ENCODE results near the gene GPR152.
"Not testable (repeated sequence)": the region's sequence is repeated elsewhere in the genome, so short reads cannot be mapped to it uniquely, and the experiment has no call there.

Gene GPR152

DNA sequence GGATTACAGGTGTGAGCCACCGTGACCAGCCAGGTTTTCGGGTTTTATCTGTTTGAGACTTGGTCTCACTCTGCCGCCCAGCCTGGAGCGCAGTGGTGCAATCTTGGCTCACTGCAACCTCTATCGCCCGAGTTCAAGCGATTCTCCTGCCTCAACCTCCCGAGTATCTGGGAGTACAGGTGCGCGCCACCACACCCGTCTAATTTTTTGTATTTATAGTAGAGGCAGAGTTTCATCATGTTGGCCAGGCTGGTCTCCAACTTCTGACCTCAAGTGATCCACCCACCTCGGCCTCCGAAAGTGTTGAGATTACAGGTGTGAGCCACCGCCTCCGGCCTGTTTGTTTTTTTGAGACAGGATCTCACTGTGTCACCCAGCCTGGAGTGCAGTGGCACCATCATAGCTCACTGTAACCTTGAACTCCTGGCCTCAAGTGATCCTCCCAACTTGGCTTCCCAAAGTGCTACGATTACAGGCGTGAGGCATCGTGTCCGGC lies 25.1 kb downstream of the GPR152 start:
- DNase-seq (ENCODE audit: low read depth, low spot score) = not testable (repeated sequence)

DNA sequence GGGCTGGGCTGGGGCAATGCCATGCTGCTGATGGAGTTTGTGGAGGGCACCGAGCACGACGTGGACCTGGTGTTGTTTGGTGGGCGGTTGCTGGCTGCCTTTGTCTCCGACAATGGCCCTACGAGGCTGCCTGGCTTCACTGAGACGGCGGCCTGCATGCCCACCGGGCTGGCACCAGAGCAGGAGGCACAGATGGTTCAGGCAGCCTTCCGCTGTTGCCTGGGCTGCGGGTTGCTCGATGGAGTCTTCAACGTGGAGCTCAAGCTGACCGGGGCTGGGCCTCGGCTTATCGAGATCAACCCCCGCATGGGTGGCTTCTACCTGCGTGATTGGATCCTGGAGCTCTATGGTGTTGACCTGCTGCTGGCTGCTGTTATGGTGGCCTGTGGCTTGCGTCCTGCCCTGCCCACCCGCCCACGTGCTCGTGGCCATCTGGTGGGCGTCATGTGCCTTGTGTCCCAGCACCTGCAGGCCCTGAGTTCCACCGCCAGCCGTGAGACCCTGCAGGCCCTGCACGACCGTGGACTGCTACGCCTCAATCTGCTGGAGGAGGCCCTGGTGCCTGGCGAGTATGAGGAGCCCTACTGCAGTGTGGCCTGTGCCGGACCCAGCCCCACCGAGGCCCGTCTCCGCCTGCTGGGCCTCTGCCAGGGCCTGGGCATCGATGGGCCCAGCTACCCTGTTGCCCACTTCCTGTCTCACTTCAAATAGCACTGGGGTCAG lies 28.5 kb downstream of the GPR152 start:
- no peak for DNase-seq (ENCODE audit: low read depth, low spot score)

DNA sequence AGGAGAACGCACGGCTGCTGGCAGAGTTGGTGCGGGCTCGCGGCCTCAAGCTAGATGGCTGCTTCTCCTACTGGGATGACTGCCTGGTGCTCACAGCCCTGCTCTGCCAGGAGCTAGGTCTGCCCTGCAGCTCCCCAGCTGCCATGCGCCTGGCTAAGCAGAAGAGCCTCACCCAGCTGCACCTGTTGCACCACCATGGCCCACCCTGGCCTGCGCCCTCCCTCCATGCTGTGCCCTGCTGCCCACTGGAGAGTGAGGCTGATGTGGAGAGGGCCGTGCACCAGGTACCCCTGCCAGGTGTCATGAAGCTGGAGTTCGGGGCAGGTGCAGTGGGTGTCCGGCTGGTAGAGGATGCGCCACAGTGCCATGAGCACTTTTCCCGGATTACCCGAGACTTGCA lies 29.1 kb downstream of the GPR152 start:
- DNase-seq (ENCODE audit: low read depth, low spot score) = no peak

- no peak for DNase-seq (ENCODE audit: low read depth, low spot score)
Observed at GRCh38 chr11:67422891-67423290, 29.6 kb downstream of the GPR152 start.

DNA sequence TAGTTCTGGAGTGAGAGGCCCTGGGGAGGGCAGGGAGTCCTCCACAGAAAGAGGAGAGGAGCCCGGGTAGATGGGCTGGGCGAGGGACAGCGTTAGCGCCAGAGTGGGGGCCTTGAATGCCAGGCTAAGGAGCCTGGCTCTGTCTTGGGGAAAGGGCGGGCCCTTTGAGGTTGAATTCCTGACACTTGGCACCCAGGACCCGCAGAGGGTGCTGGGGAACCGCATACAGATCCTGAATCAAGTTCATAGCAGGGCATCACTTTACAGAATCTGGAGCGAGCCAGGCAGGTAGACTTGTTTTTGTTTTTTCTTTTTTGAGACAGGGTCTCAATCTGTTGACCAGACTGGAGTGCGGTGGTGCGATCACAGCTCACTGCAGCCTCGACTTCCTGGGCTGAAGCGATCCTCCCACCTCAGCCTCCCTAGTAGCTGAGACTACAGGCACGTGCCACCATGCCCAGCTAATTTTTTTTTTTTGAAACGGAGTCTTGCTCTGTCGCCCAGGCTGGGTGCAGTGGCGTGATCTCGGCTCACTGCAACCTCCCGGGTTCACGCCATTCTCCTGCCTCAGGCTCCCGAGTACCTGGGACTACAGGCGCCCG lies 31.0 kb downstream of the GPR152 start:
- no peak for DNase-seq (ENCODE audit: low read depth, low spot score)

DNA sequence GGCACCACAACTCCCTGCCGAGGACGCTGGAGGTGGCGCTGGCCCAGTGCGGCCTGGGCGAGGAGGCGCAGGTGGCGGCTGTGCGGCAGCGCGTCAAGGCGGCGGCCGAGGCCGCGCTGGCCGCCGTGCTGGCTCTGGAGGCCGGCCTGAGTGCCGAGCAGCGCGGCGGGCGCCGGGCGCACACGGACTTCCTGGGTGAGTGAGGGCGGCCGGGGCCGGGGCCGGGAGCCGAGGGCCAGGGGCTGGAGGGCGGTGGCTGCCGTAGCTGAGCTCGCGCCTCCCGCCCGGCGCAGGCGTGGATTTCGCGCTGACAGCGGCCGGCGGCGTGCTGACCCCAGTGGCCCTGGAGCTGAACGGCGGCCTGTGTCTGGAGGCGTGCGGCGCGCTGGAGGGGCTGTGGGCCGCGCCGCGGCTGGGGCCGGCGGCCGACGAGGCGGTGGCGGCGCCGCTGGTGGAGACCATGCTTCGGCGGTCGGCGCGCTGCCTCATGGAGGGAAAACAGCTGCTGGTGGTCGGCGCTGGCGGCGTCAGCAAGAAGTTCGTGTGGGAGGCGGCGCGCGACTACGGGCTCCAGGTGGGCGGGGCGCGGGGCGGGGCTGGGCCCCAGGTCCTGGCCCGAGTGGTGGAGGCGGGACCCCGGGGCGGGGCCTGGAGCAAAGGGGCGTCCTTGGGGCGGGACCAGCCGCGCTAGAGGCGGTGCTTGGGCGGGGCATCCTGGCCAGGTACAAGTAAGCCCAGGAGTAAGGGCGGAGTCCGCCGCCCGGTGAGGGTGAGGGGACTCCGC lies 31.7 kb downstream of the GPR152 start:
- DNase-seq (ENCODE audit: low read depth, low spot score) = no peak

- DNase-seq (ENCODE audit: low read depth, low spot score) = no peak
Observed at GRCh38 chr11:67420147-67420645, 32.3 kb downstream of the GPR152 start.

GRCh38 chr11:67419325-67420049 lies 33.0 kb downstream of the GPR152 start:
- no peak for DNase-seq (ENCODE audit: low read depth, low spot score)

DNA sequence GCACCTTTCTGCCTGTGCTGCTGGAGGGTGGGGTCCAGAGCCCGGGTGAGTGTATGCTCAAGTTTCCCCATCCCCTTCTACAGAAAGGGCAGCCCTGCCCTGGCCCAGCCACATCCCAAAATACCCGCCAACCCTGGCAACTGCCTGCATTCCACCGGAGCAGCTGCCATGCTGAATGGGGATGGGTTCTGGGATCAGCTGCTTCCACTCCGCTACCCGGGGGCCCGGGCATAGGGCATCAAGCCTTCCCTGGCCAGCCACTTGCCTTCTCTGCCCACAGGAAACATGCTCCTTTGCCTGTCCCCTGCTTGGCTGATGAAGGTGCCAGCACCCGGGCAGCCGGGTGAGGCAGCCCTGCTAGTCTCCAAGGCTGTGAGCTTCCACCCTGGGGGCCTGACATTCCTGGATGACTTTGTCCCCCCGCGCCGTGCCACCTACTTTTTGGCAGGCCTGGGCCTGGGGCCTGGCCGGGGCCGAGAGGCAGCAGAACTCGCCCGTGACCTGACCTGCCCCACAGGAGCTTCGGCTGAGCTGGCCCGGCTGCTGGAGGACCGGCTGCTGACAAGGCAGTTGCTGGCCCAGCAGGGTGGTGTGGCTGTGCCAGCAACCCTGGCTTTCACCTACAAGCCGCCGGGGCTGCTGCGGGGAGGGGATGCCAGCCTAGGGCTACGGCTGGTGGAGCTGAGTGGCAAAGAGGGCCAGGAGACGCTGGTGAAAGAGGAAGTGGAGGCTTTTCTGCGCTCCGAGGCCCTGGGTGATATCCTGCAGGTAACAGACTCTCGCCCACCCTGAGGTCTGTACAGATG lies 33.9 kb downstream of the GPR152 start:
- DNase-seq (ENCODE audit: low read depth, low spot score) = no peak

- DNase-seq (ENCODE audit: low read depth, low spot score) = no peak
Observed at GRCh38 chr11:67417425-67417824, 35.1 kb downstream of the GPR152 start.

DNA sequence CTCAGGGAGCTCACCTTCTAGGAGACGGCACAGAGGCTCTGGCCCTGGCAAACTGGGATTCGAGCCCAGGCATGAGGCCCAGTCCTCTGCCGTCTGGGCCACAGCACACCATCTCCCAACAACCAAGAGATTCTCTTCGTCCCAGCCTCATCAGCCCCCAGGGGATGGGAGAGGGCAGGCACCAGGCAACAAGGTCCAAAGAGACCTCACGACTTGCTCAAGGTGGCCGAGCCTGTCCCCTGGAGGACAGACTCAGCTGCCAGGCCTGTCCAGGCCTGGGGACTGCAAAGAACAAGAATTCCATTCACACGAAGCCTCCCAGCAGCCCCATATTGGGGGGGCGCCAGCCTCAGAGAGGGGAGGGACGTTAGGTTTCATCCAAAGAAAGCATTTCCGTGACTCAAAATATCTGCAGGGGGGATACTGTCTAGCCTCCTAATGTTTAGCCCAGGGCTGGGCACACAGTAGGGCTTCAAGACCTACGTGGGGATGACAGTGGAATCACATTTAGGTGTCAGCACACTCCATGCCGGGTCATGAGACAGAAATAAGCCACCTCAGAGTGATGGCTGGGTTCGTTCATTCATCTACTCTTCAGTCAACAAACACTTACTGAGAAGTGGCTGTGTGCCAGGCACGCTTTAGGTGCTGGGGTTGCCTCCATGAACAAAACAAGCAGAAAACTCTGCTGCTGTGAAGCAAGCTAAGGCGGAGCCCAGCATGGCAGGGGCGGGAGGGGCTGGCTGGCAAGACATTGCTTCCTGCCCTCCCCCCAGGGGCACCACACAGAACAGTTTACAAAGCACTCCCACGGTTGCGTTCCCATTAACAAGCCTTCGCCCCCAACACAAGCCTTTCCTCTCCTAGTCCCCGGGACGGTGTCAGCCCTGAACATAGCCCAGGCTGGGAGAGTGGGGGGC lies 35.9 kb downstream of the GPR152 start:
- DNase-seq (ENCODE audit: low read depth, low spot score) = no peak

GRCh38 chr11:67415501-67416304 lies 36.8 kb downstream of the GPR152 start, which contains the start of gene CARNS1:
CARNS1 (plus strand) TSS chr11:67415678; CDS start chr11:67416200, 522 bp downstream.
- no peak for DNase-seq (ENCODE audit: low read depth, low spot score)

GRCh38 chr11:67413266-67413849 lies 39.2 kb downstream of the GPR152 start:
- DNase-seq (ENCODE audit: low read depth, low spot score) = no peak

DNA sequence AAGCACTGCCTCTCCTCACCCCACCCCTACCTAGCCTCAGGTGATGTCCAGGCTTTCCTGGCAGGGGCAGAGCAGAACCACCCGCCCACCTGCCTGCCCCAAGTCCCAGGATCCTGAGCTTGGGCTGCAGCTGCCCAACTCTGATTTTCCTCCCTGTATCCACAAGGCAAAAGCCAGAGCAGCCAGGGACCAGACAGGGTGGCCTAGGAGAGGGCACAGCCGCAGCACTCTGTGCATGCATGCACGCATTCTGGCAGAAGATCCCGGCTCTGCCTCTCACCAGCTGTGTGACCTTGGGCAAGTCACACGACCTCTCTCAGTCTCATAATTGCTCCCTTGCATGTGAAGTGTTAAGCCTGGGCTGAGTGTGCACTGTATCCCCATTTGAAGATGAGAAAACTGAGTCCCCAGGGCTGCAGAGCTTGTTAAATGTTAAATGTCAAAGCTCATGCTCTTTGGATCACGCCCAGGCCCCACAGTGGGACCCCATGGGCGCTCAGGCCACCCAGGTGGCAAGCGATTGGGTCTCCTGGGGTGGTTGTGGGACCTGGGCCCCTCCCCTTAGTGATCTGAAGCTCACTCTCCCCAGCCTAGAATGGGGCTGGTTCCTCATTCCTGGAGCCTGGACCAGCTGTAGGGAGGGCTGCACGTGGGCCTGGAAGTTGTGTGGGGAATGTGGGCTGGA lies 39.9 kb downstream of the GPR152 start:
- no peak for DNase-seq (ENCODE audit: low read depth, low spot score)

- no peak for DNase-seq (ENCODE audit: low read depth, low spot score)
Observed at GRCh38 chr11:67411785-67412152, 40.8 kb downstream of the GPR152 start.

DNA sequence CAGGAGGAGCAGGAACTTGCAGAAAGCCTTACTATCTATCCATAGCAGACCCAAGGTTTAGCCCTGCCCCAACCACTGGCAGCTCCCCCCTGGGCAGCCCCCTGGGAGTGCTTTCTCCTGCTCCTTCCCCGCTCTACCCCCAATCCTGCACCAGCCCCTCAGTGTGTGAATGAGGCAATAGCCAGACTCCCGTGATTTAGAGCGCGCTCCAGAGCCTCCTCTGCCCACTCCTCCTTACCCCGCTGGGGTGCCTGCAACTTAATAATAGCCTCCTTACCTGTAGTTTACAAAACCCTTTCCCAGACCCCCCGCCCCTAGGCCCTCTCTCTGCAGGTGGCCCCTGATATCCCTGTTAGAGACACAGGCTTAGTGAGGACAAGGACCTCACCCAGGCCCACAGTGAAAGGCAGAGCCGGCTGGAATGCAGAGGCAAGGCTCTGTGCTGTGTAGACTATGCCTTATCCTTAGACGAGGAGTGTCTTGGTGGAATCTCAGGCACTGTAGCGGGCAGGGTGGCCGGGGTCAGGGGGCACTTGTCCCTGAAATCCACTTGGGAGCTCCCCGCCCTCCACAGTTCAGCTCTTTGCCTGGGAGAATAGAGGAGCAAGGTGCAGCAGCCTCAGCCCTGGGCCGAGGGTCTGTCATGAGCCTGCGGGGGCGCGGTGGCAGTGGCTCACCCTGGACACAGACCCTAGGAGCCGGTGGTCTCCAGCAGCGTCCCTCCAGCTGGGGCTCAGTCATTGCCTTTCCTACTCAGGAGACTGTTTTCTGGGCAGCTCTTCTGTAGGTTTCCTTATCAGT lies 41.3 kb downstream of the GPR152 start:
- DNase-seq (ENCODE audit: low read depth, low spot score) = no peak

DNA sequence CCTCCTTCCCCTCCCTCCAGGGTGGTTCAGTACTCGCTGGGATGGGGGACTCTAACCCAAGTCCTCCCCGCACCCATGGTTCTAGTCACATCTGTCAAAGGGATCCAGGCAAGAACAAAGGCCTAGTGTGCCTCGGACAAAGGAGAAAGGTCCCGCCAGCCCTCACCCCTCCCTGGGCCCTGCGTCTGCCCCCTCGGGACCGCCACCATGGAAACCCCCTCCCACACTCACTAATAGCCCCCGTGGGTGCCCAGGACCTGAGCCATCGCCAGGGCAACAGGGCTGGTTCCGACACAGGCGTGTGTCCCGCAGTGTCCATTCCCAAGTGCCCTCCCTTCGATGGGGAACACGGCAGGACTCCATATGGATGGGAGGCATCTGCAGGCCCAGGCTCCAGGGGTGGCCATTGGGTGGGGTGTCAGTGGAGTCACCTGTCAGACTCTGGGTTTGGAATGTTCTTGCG lies 42.1 kb downstream of the GPR152 start:
- no peak for DNase-seq (ENCODE audit: low read depth, low spot score)
